C4-2B (cell line): Measurements from ENCODE around the gene GFOD2.

Source experiments
- ZFX ChIP-seq: fragments of 450-650 bp; IDR thresholded peaks from 2 replicates; pipeline ENCODE4 v1.6.1; 2017
- TF ChIP-seq, protein P1 (sequence below): fragments of 450-650 bp; conservative IDR thresholded peaks from 2 replicates; pipeline ENCODE4 v1.5.1; 2017; ENCODE audit warnings: mild to moderate bottlenecking

DNA sequence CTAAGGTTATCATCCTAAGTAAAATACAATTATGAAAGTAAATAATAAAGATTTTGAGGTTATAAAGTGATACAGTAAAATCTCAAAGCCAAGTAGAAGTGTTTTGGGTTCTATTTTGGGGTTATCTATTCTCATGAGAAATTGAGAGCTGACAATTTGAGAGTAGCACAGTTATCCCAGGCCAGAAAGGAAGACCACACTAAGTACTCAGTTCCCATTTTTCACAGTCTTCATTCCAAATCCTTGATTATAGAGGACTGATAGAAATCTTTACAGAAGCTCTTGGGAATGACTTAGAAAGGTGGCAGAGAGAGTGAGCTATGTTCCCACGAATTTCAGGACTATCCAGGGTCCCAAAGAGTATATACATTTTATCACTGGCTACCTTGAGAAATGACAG is 4.6 kb downstream of the GFOD2 start:
- TF ChIP-seq, protein P1, sequence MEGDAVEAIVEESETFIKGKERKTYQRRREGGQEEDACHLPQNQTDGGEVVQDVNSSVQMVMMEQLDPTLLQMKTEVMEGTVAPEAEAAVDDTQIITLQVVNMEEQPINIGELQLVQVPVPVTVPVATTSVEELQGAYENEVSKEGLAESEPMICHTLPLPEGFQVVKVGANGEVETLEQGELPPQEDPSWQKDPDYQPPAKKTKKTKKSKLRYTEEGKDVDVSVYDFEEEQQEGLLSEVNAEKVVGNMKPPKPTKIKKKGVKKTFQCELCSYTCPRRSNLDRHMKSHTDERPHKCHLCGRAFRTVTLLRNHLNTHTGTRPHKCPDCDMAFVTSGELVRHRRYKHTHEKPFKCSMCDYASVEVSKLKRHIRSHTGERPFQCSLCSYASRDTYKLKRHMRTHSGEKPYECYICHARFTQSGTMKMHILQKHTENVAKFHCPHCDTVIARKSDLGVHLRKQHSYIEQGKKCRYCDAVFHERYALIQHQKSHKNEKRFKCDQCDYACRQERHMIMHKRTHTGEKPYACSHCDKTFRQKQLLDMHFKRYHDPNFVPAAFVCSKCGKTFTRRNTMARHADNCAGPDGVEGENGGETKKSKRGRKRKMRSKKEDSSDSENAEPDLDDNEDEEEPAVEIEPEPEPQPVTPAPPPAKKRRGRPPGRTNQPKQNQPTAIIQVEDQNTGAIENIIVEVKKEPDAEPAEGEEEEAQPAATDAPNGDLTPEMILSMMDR, result no peak
- no peak for TF ChIP-seq ZFX
